Measurements from ENCODE around the gene TTLL11.
"Not testable (repeated sequence)": the region's sequence is repeated elsewhere in the genome, so short reads cannot be mapped to it uniquely, and the experiment has no call there.

DNA sequence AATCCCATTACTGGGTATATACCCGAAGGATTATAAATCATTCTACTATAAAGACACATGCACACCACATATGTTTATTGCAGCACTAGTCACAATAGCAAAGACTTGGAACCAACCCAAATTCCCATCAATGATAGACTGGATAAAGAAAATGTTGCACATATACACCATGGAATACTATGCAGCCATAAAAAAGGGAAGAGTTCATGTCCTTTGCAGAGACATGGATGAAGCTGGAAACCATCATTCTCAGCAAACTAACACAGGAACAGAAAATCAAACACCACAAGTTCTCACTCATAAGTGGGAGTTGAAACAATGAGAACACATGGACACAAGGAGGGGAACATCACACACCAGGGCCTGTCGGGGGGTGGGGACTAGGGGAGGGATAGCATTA, 198.7 kb downstream of the TTLL11 start:
- TF ChIP-seq, protein P1, sequence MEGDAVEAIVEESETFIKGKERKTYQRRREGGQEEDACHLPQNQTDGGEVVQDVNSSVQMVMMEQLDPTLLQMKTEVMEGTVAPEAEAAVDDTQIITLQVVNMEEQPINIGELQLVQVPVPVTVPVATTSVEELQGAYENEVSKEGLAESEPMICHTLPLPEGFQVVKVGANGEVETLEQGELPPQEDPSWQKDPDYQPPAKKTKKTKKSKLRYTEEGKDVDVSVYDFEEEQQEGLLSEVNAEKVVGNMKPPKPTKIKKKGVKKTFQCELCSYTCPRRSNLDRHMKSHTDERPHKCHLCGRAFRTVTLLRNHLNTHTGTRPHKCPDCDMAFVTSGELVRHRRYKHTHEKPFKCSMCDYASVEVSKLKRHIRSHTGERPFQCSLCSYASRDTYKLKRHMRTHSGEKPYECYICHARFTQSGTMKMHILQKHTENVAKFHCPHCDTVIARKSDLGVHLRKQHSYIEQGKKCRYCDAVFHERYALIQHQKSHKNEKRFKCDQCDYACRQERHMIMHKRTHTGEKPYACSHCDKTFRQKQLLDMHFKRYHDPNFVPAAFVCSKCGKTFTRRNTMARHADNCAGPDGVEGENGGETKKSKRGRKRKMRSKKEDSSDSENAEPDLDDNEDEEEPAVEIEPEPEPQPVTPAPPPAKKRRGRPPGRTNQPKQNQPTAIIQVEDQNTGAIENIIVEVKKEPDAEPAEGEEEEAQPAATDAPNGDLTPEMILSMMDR (IDR thresholded peaks at IDR 0.05) = not testable (repeated sequence)
- TF ChIP-seq POLR2A (IDR thresholded peaks at IDR 0.05) = not testable (repeated sequence)
